ENCODE data around the gene BEGAIN.

- TF ChIP-seq BRCA1 (IDR thresholded peaks at IDR 0.05): no peak
- TF ChIP-seq BRCA1 (CRISPR knock-in tag; IDR thresholded peaks at IDR 0.05): no peak
- no peak for TF ChIP-seq POLR3A (IDR thresholded peaks at IDR 0.05; ENCODE audit: borderline replicate concordance, extremely low read depth, insufficient read depth, insufficient read length)
- no peak for TF ChIP-seq ZNF354B (CRISPR knock-in tag; IDR thresholded peaks at IDR 0.05)
- TF ChIP-seq MAX (CRISPR knock-in tag; IDR thresholded peaks at IDR 0.05): no peak
- TF ChIP-seq CTCF (IDR thresholded peaks at IDR 0.05 in 2 of 3, conservative IDR thresholded peaks at IDR 0.05 in 1 of 3; ENCODE audit: insufficient read depth in 2 of 3, low read depth in 1 of 3, low read length in 3 of 3): peak; percentile 74 to 78 (median 74)
- no peak for TF ChIP-seq CBFB (CRISPR knock-in tag; IDR thresholded peaks at IDR 0.05)
- TF ChIP-seq NCOA1 (IDR thresholded peaks at IDR 0.05; ENCODE audit: low read depth): no peak
- TF ChIP-seq POLR2A (conservative IDR thresholded peaks at IDR 0.05): no peak
- no peak for TF ChIP-seq ZNF77 (CRISPR knock-in tag; IDR thresholded peaks at IDR 0.05)
- no peak for TF ChIP-seq ZBTB1 (CRISPR knock-in tag; IDR thresholded peaks at IDR 0.05; ENCODE audit: borderline replicate concordance, low read depth)
- no peak for TF ChIP-seq ZNF217 (CRISPR knock-in tag; IDR thresholded peaks at IDR 0.05)
- no peak for TF ChIP-seq E2F8 (IDR thresholded peaks at IDR 0.05; ENCODE audit: low read depth, partially characterized antibody)
Observed at GRCh38 chr14:100524933-100525243, 62.3 kb downstream of the BEGAIN start.

All from K562 (cell line).